ENCODE results near the gene ZNF276. TPM values are rescaled to one million over a fixed set of nuclear protein-coding genes. Genes with fewer than 3 reads are reported as not detected.
"Not testable (repeated sequence)": the region's sequence is repeated elsewhere in the genome, so short reads cannot be mapped to it uniquely, and the experiment has no call there.

The ZNF276 gene
- total RNA-seq, 2 experiments from 2014 or later = 50.4 to 56.5 TPM

DNA sequence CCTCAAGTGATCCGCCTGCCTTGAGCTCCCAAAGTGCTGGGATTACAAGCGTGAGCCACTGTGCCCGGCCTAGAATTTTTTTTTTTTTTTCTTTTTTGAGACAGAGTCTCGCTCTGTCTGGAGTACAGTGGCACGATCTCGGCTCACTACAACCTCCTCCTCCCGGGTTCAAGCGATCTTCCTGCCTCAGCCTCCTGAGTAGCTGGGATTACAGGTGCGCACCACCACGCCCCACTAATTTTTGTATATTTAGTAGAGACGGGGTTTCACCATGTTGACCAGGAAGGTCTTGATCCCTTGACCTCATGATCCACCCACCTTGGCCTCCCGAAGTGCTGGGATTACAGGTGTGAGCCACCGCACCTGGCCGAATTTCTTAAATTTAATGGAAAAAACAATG lies 22.6 kb upstream of the ZNF276 start:
- H3K4me1 Mint-ChIP-seq = peaks cover 39% of the 10 kb centered on the region
- not testable (repeated sequence) for H3K4me3 Mint-ChIP-seq; H3K9me3 Mint-ChIP-seq; H3K27me3 Mint-ChIP-seq; H3K36me3 Mint-ChIP-seq (ENCODE audit: low read depth); DNase-seq; H3K27ac Mint-ChIP-seq
- ChIA-PET POLR2A (interaction anchor here (0.6 to 7.3 kb wide), 7 partner anchors 12 to 320 kb away, joined by 3 to 36 read pairs (median 5); partner anchors contain the start of genes CDK10, CHMP1A, FANCA and SPATA33), CTCF (interaction anchor here (1.7 to 4.7 kb wide), 7 partner anchors 25 to 211 kb away, joined by 3 to 72 read pairs (median 18); no protein-coding TSS in a partner anchor)

DNA sequence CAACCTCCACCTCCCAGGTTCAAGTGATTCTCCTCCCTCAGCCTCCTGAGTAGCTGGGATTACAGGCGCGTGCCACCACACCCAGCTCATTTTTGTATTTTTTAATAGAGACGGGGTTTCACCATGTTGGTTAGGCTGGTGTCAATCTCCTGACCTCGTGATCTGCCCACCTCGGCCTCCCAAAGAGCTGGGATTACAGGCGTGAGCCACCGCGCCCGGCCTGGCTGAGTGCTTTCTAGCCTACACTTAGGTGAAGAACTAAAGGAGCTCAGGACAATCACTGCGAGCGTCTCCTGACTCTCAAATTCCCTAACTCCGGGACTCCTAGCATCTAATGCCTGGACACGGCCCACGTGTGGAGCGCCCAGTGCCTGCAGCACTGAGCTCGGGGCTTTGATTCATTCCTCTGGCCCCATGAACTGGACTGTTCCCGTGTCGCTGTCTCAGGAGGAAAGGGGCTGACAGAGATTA lies 21.7 kb upstream of the ZNF276 start:
- POLR2A ChIA-PET = interaction anchor here (0.6 to 7.3 kb wide), 16 partner anchors 10 to 251 kb away, joined by 3 to 36 read pairs (median 4); partner anchors contain the start of genes CDK10, CHMP1A, FANCA and SPATA33
- CTCF ChIA-PET = interaction anchor here (0.7 to 4.7 kb wide), 36 partner anchors 10 to 482 kb away, joined by 3 to 72 read pairs (median 7); partner anchors contain the start of genes CDK10, CHMP1A, FANCA and SPATA33
- H3K9me3 Mint-ChIP-seq; H3K27me3 Mint-ChIP-seq; H3K36me3 Mint-ChIP-seq (ENCODE audit: low read depth); DNase-seq: not testable (repeated sequence)
- peak overlapping the region; percentile 58 for H3K27ac Mint-ChIP-seq
- H3K4me1 Mint-ChIP-seq = peaks cover 39% of the 10 kb centered on the region
- peak overlapping the region; percentile 64 for H3K4me3 Mint-ChIP-seq

DNA sequence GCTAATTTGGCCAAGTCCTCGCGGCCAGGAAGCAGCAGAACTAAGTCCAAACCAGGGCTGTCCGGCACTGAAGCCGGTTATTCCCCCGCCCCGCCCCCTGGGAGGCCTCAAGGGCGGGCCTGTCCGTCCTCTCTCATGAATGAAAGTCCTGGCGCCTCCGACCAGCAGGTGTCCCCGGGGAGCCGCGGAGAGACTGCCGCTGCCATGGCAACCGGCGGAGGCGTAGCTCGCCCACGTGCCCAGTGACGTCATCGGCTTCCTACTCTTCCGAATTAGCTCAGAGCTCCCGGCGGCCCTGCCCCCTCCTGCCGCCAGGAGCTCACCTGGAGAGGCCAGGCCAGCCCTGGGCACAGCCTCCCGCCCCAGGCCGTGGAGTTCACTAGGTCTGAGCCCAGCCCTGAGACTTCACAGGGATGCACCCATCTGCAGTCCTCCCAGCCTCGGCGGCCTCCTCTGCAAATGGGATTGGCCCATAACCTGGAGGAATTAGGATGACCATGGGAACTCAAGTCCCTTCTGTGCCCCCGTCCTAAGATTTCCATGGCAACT lies 21.2 kb upstream of the ZNF276 start:
- CTCF ChIA-PET = interaction anchor here (0.6 to 4.7 kb wide), 40 partner anchors 9 to 483 kb away, joined by 3 to 72 read pairs (median 6); partner anchors contain the start of genes CDK10, CHMP1A, FANCA and SPATA33
- Mint-ChIP-seq H3K27ac (peak overlapping the region; percentile 58), H3K27me3 (no peaks in the 10 kb centered on the region), H3K36me3 (ENCODE audit: low read depth) (no peaks in the 10 kb centered on the region), H3K4me1 (peaks cover 37% of the 10 kb centered on the region), H3K4me3 (peak overlapping the region; percentile 64), H3K9me3 (no peaks in the 10 kb centered on the region)
- POLR2A ChIA-PET = interaction anchor here (0.6 to 7.3 kb wide), 17 partner anchors 10 to 250 kb away, joined by 3 to 36 read pairs (median 4); partner anchors contain the start of genes CDK10, CHMP1A, SPATA33 and TCF25
- peak; percentile 96 for DNase-seq

DNA sequence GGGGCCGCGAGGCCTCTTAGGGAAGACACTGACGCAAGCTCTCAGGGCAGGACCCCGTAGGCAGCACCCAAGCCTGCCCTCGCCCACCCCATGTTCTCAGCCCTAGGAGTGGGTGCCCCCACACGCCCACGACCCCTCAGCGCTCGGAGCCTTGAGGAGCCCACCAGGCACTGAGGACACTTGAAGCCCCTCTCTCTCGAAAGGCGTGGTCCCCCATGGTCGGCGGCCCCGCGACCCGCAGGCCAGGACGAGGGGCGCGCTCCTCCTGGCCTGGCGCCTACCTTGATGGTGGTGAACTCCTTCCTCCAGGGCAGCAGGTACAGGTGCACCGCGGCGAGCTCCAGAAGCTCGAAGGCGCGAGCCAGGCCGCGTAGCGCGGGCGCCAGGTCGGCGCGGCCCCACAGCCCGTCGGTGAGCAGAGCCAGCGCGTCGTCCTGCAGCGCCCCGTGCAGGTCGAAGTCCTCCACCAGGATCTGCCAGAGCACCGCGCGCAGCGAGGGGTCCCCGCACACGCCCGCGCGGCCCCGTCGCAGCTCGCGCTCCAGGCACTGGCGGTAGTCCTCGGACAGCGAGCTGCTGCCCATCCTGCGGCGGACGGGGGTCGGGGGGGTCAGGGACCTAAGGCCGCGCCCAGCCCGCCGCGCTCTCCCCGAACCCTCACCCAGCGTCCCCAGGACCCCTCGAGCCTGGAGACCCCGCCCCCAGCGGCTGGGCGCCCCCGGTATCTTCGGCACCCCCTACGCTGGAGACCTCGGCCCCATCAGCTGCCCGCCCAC lies 20.5 kb upstream of the ZNF276 start:
- Mint-ChIP-seq H3K9me3 (no peaks in the 10 kb centered on the region), H3K36me3 (ENCODE audit: low read depth) (no peaks in the 10 kb centered on the region), H3K27me3 (no peaks in the 10 kb centered on the region), H3K27ac (peak overlapping the region; percentile 58), H3K4me1 (peaks cover 34% of the 10 kb centered on the region), H3K4me3 (peak overlapping the region; percentile 77)
- DNase-seq = peak; percentile 67
- ChIA-PET POLR2A (interaction anchor here (0.9 to 7.3 kb wide), 14 partner anchors 9 to 249 kb away, joined by 3 to 36 read pairs (median 4); partner anchors contain the start of genes CDK10, CHMP1A, SPATA33 and TCF25), CTCF (interaction anchor here (0.6 to 4.7 kb wide), 39 partner anchors 8 to 246 kb away, joined by 3 to 72 read pairs (median 6); partner anchors contain the start of genes CDK10, CHMP1A, FANCA and SPATA33)

DNA sequence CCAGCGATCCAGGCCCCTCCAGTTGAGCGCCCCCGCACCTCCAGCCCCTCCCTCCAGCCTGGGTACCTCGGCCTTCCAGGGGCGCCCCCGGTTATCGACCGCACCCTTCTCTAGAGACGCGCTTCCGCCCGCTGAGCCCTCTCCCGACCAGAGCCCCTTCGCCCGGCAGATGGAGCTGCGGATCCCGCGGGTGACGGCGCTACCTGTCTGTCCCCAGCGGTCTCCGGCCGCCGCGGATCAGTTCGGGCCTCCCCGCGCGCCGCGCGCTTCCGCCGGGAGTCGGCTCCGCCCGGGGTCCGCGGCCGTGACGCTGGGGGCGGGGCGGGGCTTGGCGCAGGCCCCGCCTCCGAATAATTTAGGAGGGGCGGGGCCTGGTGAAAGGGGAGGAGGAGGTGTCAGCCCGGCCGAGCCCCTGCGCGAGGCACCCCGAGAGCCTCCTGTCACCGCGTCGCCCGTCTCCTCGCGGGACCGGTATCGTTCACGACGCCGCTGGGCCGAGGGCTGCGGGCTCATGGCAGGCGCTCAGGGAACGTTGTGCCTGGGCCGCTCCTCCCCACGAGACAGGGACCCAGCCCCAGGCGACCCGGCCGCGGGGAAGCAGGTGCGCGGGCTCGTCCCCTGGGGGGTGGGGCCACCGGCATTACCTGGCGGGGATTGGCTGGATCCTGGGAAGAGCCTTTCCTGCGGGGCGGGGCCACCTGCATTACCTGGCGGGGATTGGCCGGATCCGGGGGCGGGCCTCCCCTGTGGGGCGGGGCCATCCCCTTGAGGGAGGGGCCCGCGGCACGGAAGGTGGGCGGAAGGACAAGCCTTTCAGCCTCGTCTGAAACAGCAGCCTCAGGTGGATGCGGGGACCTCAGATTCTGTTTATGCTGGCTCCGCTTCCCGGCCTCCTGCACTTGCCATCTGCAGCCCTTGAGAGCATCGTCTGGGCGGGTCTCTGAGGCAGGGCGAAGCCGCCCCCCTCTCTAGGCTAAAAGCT lies 19.6 kb upstream of the ZNF276 start, which contains the start of gene SPATA2L:
Gene SPATA2L (minus strand): TSS at position 281 of the 982 bp plus-strand sequence. CDS start 473 bp downstream, outside the sequence.
- peak within 1 kb of the TSS; percentile 77 for H3K4me3 Mint-ChIP-seq

DNA sequence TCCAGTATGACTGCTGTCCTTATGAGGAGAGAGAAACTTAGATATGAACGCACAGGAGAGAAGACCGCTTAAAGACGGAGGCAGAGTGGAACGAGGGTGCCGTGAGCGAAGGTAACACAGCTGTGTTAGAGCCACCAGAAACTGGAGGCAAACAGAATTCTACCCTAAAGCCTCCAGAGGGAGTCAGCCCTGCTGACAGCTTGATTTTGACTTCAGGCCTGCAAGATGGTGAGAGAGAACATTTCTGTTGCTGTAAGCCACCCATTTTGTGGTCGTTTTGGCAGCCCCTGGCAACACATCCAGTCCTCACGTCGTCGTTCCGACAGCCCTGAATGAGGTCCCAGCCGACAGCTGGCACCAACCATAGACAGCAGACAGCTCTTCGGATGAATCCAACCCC lies 17.1 kb upstream of the ZNF276 start:
- Mint-ChIP-seq H3K36me3 (ENCODE audit: low read depth) (no peaks in the 10 kb centered on the region), H3K27ac (no peak overlapping the region), H3K9me3 (no peaks in the 10 kb centered on the region), H3K4me3 (no peak overlapping the region), H3K27me3 (no peaks in the 10 kb centered on the region), H3K4me1 (peaks cover 25% of the 10 kb centered on the region)
- POLR2A ChIA-PET = interaction anchor here (1.4 to 8.2 kb wide), 3 partner anchors 20 to 169 kb away, joined by 3 to 49 read pairs (median 7); partner anchors contain the start of gene TCF25
- no peak for DNase-seq
- CTCF ChIA-PET = interaction anchor here (0.7 to 5.4 kb wide), 7 partner anchors 18 to 170 kb away, joined by 3 to 58 read pairs (median 9); no protein-coding TSS in a partner anchor

More for the DNA sequence above, 19.6 kb upstream of the ZNF276 start, which contains the start of gene SPATA2L:
- ChIA-PET POLR2A (interaction anchor here (1.0 to 8.2 kb wide), 11 partner anchors 8 to 172 kb away, joined by 3 to 49 read pairs (median 10); partner anchors contain the start of genes CDK10, CHMP1A, SPATA33 and TCF25), CTCF (interaction anchor here (0.6 to 4.7 kb wide), 12 partner anchors 9 to 172 kb away, joined by 3 to 72 read pairs (median 8); partner anchors contain the start of genes CHMP1A, SPATA33 and TCF25)
- H3K36me3 Mint-ChIP-seq (ENCODE audit: low read depth) = no peaks in the 10 kb centered on the region
- H3K9me3 Mint-ChIP-seq = no peaks in the 10 kb centered on the region
- peak; percentile 96 for DNase-seq
- peak within 1 kb of the TSS; percentile 71 for H3K27ac Mint-ChIP-seq
- peaks cover 30% of the 10 kb centered on the region for H3K4me1 Mint-ChIP-seq
- no peaks in the 10 kb centered on the region for H3K27me3 Mint-ChIP-seq

DNA sequence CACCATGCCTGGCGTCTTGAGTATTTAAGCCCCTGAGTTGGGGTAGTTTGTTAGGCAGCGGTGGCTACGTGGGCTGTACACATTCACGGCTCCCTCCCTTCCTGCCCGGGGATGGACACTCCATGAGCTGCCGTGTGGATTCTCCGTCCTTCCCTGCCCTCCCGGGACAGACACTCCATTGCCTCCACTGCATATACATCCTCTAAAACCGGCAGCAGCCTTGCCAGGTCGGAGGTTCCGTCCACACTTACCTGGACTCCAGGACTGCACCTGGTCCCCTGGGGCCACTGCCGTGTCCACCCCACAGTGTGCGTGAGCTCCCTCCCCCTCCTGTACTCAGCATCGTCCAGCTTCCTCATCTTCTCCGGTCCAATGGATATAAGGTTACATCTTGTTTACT lies 16.3 kb upstream of the ZNF276 start:
- H3K4me1 Mint-ChIP-seq = peaks cover 22% of the 10 kb centered on the region
- H3K27ac Mint-ChIP-seq = no peak overlapping the region
- H3K36me3 Mint-ChIP-seq (ENCODE audit: low read depth) = no peaks in the 10 kb centered on the region
- no peaks in the 10 kb centered on the region for H3K27me3 Mint-ChIP-seq
- ChIA-PET POLR2A (interaction anchor here (1.3 to 8.2 kb wide), 5 partner anchors 13 to 159 kb away, joined by 3 to 49 read pairs (median 11); partner anchors contain the start of gene VPS9D1), CTCF (interaction anchor here (1.2 to 5.4 kb wide), 10 partner anchors 8 to 205 kb away, joined by 4 to 58 read pairs (median 14); no protein-coding TSS in a partner anchor)
- H3K9me3 Mint-ChIP-seq = no peaks in the 10 kb centered on the region
- H3K4me3 Mint-ChIP-seq = no peak overlapping the region
- DNase-seq = no peak

DNA sequence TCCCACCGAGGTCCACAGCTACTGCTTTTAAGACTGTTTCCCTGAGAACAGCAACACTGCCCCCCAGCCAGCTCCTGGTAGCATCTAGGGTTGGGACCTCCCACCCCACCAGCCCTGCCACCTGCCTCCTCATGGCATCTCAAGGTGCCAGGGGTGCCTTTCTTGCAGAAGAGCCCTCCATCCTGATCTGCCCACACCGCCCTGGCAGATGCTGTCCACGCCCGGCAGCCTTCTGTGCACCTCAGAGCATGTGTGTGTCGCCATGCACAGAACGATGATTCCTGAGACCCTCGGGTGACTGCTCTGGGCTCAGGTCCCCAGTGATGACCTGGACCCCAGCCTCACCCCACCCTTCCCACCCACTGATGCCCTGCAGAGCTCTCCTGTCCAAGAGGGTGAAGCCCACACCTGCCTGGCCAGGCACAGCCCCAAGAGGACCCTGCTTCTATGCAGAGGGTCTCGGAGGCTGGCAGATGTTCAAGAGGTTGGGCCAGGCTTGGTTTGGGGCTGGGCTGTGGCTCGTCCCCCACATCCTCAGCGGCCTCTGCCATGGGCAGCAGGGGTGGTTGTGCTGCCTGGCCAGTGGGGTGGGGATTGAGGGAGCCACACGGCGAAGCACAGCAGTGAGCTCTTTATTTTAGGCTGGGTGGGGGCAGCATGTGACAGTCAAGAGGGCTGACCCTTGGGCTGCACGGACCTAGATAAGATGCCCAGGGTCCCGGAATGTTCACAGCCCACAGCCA lies 14.6 kb upstream of the ZNF276 start:
- DNase-seq = no peak
- Mint-ChIP-seq H3K4me3 (no peak overlapping the region), H3K36me3 (ENCODE audit: low read depth) (no peaks in the 10 kb centered on the region), H3K27me3 (no peaks in the 10 kb centered on the region), H3K27ac (no peak overlapping the region), H3K4me1 (peaks cover 14% of the 10 kb centered on the region), H3K9me3 (no peaks in the 10 kb centered on the region)
- POLR2A ChIA-PET = interaction anchor here (0.8 to 8.2 kb wide), 15 partner anchors 11 to 167 kb away, joined by 3 to 49 read pairs (median 6); partner anchors contain the start of genes TCF25 and VPS9D1
- CTCF ChIA-PET = interaction anchor here (0.6 to 5.4 kb wide), 22 partner anchors 8 to 204 kb away, joined by 3 to 58 read pairs (median 6); no protein-coding TSS in a partner anchor

DNA sequence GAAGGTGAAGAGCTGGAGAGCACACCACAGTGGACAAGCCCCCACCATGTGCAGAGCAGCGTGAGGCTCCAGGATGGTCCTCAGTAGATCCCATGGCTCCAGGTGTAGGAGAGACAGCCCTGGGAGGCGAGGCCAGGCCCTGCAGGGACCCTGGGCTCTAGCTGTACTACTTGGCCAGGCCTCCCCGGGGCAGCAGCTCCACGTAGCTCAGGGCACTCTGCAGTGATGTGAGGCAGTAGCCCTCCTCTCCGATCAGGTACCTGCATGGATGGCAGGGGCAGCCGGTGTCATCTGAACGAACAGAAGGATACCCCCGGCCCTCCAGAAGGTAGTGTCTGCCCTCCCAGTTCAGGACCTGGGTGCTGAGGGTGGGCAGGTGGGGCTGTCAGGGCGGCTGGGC lies 13.6 kb upstream of the ZNF276 start:
- no peak overlapping the region for H3K27ac Mint-ChIP-seq
- CTCF ChIA-PET = interaction anchor here (0.8 to 5.4 kb wide), 6 partner anchors 16 to 156 kb away, joined by 3 to 58 read pairs (median 4); no protein-coding TSS in a partner anchor
- H3K27me3 Mint-ChIP-seq = no peaks in the 10 kb centered on the region
- POLR2A ChIA-PET = interaction anchor here (1.1 to 8.2 kb wide), 5 partner anchors 10 to 153 kb away, joined by 3 to 49 read pairs (median 6); partner anchors contain the start of gene VPS9D1
- no peaks in the 10 kb centered on the region for H3K36me3 Mint-ChIP-seq (ENCODE audit: low read depth)
- peaks cover 11% of the 10 kb centered on the region for H3K4me1 Mint-ChIP-seq
- no peak for DNase-seq
- no peak overlapping the region for H3K4me3 Mint-ChIP-seq
- no peaks in the 10 kb centered on the region for H3K9me3 Mint-ChIP-seq

DNA sequence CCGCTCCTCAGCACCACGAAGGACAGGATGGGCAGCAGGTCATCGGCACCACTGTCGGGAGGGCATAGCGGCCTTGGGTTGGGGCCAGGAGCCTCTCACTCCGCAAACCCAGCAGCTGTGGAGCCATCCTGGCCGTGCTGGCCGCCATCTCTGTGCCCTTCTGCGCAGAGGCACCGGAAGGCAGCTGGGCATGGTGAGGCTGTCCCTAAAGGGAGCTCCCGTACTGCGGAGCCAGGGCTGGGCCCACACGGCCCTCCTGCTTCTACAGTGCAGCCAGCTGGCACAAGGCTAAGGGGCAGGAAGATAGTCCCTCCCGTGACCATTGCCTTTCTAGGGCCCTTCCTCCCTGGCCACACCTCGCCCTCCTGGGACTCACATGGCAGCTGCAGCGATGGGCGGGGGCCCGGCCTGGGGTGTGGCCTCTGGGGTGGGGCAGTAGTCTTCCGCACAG lies 12.8 kb upstream of the ZNF276 start:
- CTCF ChIA-PET = interaction anchor here (1.0 to 2.4 kb wide), 3 partner anchors 8 to 155 kb away, joined by 3 to 8 read pairs (median 3); no protein-coding TSS in a partner anchor
- POLR2A ChIA-PET = interaction anchor here (0.9 to 8.2 kb wide), 6 partner anchors 9 to 155 kb away, joined by 3 to 49 read pairs (median 4); partner anchors contain the start of gene VPS9D1
- no peak for DNase-seq
- Mint-ChIP-seq H3K27me3 (no peaks in the 10 kb centered on the region), H3K4me3 (no peak overlapping the region), H3K9me3 (no peaks in the 10 kb centered on the region), H3K4me1 (peaks cover 12% of the 10 kb centered on the region), H3K36me3 (ENCODE audit: low read depth) (no peaks in the 10 kb centered on the region), H3K27ac (no peak overlapping the region)
